ENCODE measurements around the gene SERPINB5.

DNA sequence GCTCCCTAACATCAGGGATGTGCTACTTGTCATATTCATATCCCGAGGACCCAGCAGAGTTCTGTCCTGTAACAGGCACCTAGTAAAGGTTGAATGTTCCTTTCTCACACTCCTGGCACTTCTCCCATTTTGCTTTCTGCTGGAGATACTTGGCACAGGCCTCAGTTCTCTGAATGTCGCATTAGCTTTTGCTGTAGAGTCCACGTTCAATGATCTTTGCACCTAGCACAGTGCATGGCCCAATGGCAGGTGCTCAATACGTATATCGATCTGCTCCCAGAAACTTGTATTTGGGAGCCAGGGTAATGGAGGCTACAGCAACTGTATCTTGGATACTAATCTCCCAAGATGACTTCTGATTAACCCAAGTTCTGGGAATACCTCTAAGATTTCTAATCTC is 29.7 kb upstream of the SERPINB5 start:
- TF ChIP-seq, protein P1, sequence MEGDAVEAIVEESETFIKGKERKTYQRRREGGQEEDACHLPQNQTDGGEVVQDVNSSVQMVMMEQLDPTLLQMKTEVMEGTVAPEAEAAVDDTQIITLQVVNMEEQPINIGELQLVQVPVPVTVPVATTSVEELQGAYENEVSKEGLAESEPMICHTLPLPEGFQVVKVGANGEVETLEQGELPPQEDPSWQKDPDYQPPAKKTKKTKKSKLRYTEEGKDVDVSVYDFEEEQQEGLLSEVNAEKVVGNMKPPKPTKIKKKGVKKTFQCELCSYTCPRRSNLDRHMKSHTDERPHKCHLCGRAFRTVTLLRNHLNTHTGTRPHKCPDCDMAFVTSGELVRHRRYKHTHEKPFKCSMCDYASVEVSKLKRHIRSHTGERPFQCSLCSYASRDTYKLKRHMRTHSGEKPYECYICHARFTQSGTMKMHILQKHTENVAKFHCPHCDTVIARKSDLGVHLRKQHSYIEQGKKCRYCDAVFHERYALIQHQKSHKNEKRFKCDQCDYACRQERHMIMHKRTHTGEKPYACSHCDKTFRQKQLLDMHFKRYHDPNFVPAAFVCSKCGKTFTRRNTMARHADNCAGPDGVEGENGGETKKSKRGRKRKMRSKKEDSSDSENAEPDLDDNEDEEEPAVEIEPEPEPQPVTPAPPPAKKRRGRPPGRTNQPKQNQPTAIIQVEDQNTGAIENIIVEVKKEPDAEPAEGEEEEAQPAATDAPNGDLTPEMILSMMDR (IDR thresholded peaks at IDR 0.05): no peak
- no peak for TF ChIP-seq POLR2A (IDR thresholded peaks at IDR 0.05)
